Neural progenitor cell (in vitro differentiated cells): Measurements from ENCODE around the gene FLAD1.

Experiments used
- CTCF ChIP-seq: fragments of 200-600 bp; sonication (generic); IDR thresholded peaks from 2 replicates; pipeline ENCODE4 v1.5.1; 2017; ENCODE audit warnings: antibody characterized with exemption, mild to moderate bottlenecking
- EZH2phosphoT487 ChIP-seq: fragments of 200-600 bp; sonication (generic); IDR thresholded peaks from 2 replicates; pipeline ENCODE4 v1.6.1; 2017; ENCODE audit warnings: antibody characterized with exemption

- no peak for TF ChIP-seq CTCF
- TF ChIP-seq EZH2phosphoT487: no peak
Measured at GRCh38 chr1:154988058-154988954, 5.2 kb downstream of the FLAD1 start.
